SU-DHL-6 (cell line): ENCODE data around the gene CYP2C19.
"Not testable (repeated sequence)": the region's sequence is repeated elsewhere in the genome, so short reads cannot be mapped to it uniquely, and the experiment has no call there.

Experiments
- H2AFZ ChIP-seq: fragments of 200-600 bp; sonication (generic); 2 replicates; pipeline ENCODE4 v1.6.1; 2014; ENCODE audit warnings: low read depth, mild to moderate bottlenecking, moderate library complexity, mixed read lengths, antibody characterized with exemption, low read length; ENCODE audit not compliant: severe bottlenecking
- H3F3A ChIP-seq: fragments of 200-600 bp; shearing (Covaris generic); 2 replicates; pipeline ENCODE4 v1.6.0; 2016; ENCODE audit warnings: antibody characterized with exemption, mild to moderate bottlenecking; ENCODE audit not compliant: insufficient read depth
- H3K27ac ChIP-seq: fragments of 200-600 bp; sonication (generic); 2 replicates; pipeline ENCODE4 v1.5.1; 2016; ENCODE audit warnings: low read depth, mild to moderate bottlenecking, low read length, moderate library complexity, mixed read lengths
- H3K27me3 ChIP-seq: fragments of 200-600 bp; sonication (generic), shearing (Covaris generic); 2 replicates; pipeline ENCODE4 v1.6.0; 2014; ENCODE audit warnings: mild to moderate bottlenecking, low read length
- H3K36me3 ChIP-seq: fragments of 200-600 bp; sonication (generic); 2 replicates; pipeline ENCODE4 v1.6.1; 2014; ENCODE audit warnings: mild to moderate bottlenecking, low read length, mixed read lengths
- H3K4me2 ChIP-seq: fragments of 300-600, 200-600 bp; shearing (Covaris generic), sonication (generic); 2 replicates; pipeline ENCODE4 v1.6.0; 2014; ENCODE audit warnings: low read length, low read depth, mild to moderate bottlenecking; ENCODE audit not compliant: poor library complexity, severe bottlenecking
- H3K4me3 ChIP-seq: fragments of 200-600 bp; sonication (generic); 2 replicates; pipeline ENCODE4 v1.5.1; 2014; ENCODE audit warnings: antibody characterized with exemption, low read length, mild to moderate bottlenecking, mixed read lengths; ENCODE audit not compliant: insufficient read depth, poor library complexity, severe bottlenecking
- H3K79me2 ChIP-seq: fragments of 200-600 bp; sonication (generic); 2 replicates; pipeline ENCODE4 v1.6.1; 2014; ENCODE audit warnings: mild to moderate bottlenecking, low read length, moderate library complexity; ENCODE audit not compliant: insufficient read depth
- H3K9ac ChIP-seq: fragments of 200-600 bp; sonication (generic); 2 replicates; pipeline ENCODE4 v1.7.0; 2014; ENCODE audit warnings: mild to moderate bottlenecking, low read length
- H3K9me2 ChIP-seq: fragments of 200-600 bp; sonication (generic); replicated peaks from 2 replicates; pipeline ENCODE4 v1.6.1; 2014; ENCODE audit warnings: low read length; ENCODE audit not compliant: insufficient read depth
- H3K9me3 ChIP-seq: fragments of 200-600 bp; sonication (generic); 2 replicates; pipeline ENCODE4 v1.6.1; 2014; ENCODE audit warnings: low read length, mixed read lengths; ENCODE audit not compliant: insufficient read depth
- H4K20me1 ChIP-seq: fragments of 200-600 bp; sonication (generic); 2 replicates; pipeline ENCODE4 v1.6.1; 2014; ENCODE audit warnings: low read depth, mild to moderate bottlenecking, antibody characterized with exemption, low read length, moderate library complexity, mixed read lengths
- CTCF ChIP-seq: fragments of 200-600 bp; sonication (generic); IDR thresholded peaks from one replicate; pipeline ENCODE4 v1.5.1; 2017; ENCODE audit warnings: antibody characterized with exemption, mild to moderate bottlenecking, low read length, moderate library complexity; ENCODE audit not compliant: insufficient read depth, poor library complexity, severe bottlenecking
- EZH2phosphoT487 ChIP-seq: fragments of 200-600 bp; sonication (generic), shearing (Covaris generic); conservative IDR thresholded peaks from 2 replicates; pipeline ENCODE4 v1.6.1; 2018; ENCODE audit warnings: mild to moderate bottlenecking, antibody characterized with exemption, low read length, moderate library complexity, mixed read lengths

The CYP2C19 gene

GRCh38 chr10:94889123-94889522 lies 126.6 kb downstream of the CYP2C19 start:
- no peaks in the 10 kb centered on the region for H3K9me2 ChIP-seq
- H3K4me3 ChIP-seq = no peak overlapping the region
- H2AFZ ChIP-seq = no peak overlapping the region
- no peaks in the 10 kb centered on the region for H3K9me3 ChIP-seq
- no peak overlapping the region for H3K27ac ChIP-seq
- H3K79me2 ChIP-seq = no peaks in the 10 kb centered on the region
- no peaks in the 10 kb centered on the region for H3F3A ChIP-seq
- no peaks in the 10 kb centered on the region for H4K20me1 ChIP-seq
- H3K9ac ChIP-seq = no peak overlapping the region
- no peak for TF ChIP-seq CTCF
- H3K27me3 ChIP-seq = no peaks in the 10 kb centered on the region
- H3K4me2 ChIP-seq = no peak overlapping the region
- H3K36me3 ChIP-seq = no peaks in the 10 kb centered on the region

DNA sequence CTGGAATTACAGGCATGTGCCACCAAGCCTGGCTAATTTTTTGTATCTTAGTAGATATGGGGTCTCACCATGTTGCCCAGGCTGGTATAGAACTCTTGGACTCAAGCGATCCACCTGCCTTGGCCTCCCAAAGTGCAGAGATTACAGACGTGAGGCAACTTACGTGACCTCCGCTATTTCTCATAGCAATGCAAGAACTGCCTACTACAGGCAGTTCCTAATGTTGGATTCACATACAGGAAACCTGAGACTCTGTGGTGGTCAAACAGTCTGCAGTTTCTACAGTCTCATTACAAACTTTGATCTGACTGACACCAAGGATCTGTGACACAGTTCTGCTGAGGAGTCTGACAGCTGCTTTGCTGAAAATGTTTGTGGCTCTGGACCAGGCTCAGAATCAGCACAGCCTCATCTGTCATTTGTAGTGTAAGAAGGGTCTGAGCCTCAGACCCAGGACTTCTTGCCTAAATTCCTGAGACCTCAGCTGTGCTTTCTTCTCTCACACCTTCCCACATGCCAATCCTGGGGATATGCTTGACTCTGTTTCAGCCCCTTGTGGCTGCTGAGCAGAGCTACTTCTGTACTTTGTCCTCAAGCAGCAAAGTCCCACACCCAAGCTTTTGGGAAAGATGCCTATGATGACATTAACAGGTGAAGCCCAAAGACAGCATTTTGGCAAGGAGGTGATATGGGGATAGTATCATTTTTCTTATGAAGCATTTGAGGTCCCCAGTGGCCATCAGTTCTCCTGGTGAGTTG lies 128.0 kb downstream of the CYP2C19 start:
- no peak overlapping the region for H3K9ac ChIP-seq
- no peak overlapping the region for H2AFZ ChIP-seq
- no peaks in the 10 kb centered on the region for H3K27me3 ChIP-seq
- TF ChIP-seq CTCF (no peak), EZH2phosphoT487 (no peak)
- H3K27ac ChIP-seq = no peak overlapping the region
- H4K20me1 ChIP-seq = no peaks in the 10 kb centered on the region
- H3K79me2 ChIP-seq = no peaks in the 10 kb centered on the region
- no peaks in the 10 kb centered on the region for H3F3A ChIP-seq
- no peaks in the 10 kb centered on the region for H3K9me2 ChIP-seq
- H3K4me2 ChIP-seq = no peak overlapping the region
- H3K4me3 ChIP-seq = no peak overlapping the region
- H3K9me3 ChIP-seq = no peaks in the 10 kb centered on the region
- no peaks in the 10 kb centered on the region for H3K36me3 ChIP-seq

GRCh38 chr10:94898414-94898813 lies 135.9 kb downstream of the CYP2C19 start:
- H3K4me2 ChIP-seq, H3K9ac ChIP-seq, H3K27me3 ChIP-seq, H3K4me3 ChIP-seq, H4K20me1 ChIP-seq, H2AFZ ChIP-seq, H3K9me3 ChIP-seq, H3K27ac ChIP-seq, H3K79me2 ChIP-seq, H3K9me2 ChIP-seq, H3K36me3 ChIP-seq, H3F3A ChIP-seq: not testable (repeated sequence)

DNA sequence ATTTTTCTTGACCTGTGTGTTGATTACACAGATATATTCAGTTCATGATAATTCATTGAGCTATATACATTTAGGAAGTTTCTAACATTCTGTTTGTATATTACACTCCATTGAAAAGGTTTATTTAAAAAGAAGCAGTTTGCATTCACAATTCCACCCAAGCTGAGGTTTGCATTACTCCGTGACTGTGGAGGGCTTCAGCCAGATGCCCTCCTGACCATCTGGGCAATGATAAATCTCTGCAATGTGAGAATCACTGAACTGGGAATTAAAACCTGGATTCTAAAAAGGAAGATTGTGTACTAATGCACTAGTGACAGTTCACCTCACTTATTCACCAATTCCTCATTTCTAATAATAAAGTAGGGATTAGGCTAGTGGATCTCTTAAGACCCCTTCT lies 139.6 kb downstream of the CYP2C19 start:
- no peak for TF ChIP-seq EZH2phosphoT487
- no peak for TF ChIP-seq CTCF
- Histone ChIP-seq H2AFZ (no peak overlapping the region), H3F3A (no peaks in the 10 kb centered on the region), H3K9ac (no peak overlapping the region), H3K4me2 (no peak overlapping the region), H3K9me3 (no peaks in the 10 kb centered on the region), H3K4me3 (no peak overlapping the region), H4K20me1 (no peaks in the 10 kb centered on the region), H3K36me3 (no peaks in the 10 kb centered on the region), H3K27ac (no peak overlapping the region), H3K9me2 (no peaks in the 10 kb centered on the region), H3K27me3 (no peaks in the 10 kb centered on the region), H3K79me2 (no peaks in the 10 kb centered on the region)
